Stomach (tissue), 4 donors: ENCODE measurements around the gene GRIA3.

Source experiments
- CTCF ChIP-seq, 7 experiments: fragments of 450-650 bp in 4 of 7; fragments of 200-600 bp in 3 of 7; sonication (generic) in 3 of 7; IDR thresholded peaks; one replicate each; pipeline ENCODE4 v1.5.1; 2016 to 2019; ENCODE audit warnings: antibody characterized with exemption in 7 of 7, control low read depth in 2 of 7, mild to moderate bottlenecking in 1 of 7
- POLR2A ChIP-seq, 4 donors: fragments of 450-650 bp; IDR thresholded peaks; one replicate each; pipeline ENCODE4 v1.6.1; 2016; ENCODE audit warnings: antibody characterized with exemption in 4 of 4, control low read depth in 2 of 4, mild to moderate bottlenecking in 1 of 4, moderate library complexity in 1 of 4

GRCh38 chrX:123361371-123361770 is 177.3 kb downstream of the GRIA3 start:
- TF ChIP-seq POLR2A (IDR thresholded peaks at IDR 0.05) (no peak), CTCF (IDR thresholded peaks at IDR 0.05) (no peak)
